ENCODE measurements around the gene PRKG1.
"Not testable (repeated sequence)": the region's sequence is repeated elsewhere in the genome, so short reads cannot be mapped to it uniquely, and the experiment has no call there.

Gene PRKG1

DNA sequence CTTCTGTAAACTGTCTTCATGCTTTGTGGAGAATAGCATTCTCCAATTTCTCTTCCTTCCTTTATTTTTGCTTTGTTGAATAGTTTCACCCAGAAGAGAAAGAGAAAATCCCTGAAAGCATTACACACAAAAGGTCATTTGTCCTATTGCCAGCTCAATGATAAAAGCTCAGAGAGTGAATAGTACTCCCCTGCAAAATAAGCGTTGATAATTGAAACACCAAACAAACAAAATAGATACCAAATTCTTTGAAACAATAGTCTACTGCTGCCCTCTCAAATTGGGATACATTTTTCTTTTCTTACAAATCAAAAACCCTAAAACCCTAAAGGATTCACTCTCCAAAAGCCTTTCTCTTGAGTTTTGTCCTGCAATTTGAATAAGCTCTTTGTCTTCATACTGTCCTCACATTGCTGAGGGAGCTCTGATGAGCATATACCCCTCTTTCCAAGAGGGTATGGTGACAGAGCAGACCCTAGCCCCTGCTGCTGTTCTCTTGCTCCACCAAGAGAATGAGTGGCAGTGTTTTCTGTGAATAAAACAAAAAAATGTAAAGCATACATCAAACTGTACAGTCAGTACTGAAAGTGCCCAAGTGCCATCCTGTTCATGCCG is 490.7 kb downstream of the PRKG1 start:
- Histone ChIP-seq H3K4me3 (ENCODE audit: low read depth in 1 of 5, low read length in 5 of 5) (no peak overlapping the region), H3K4me1 (ENCODE audit: control insufficient read depth in 5 of 5, insufficient read depth in 5 of 5, low read length in 5 of 5) (no peaks in the 10 kb centered on the region), H3K36me3 (ENCODE audit: control insufficient read depth in 5 of 5, insufficient read depth in 5 of 5, low read length in 5 of 5) (no peaks in the 10 kb centered on the region), H3K9ac (ENCODE audit: low read length in 5 of 5) (no peak overlapping the region), H3K9me3 (ENCODE audit: control insufficient read depth in 5 of 5, low read length in 5 of 5) (no peaks in the 10 kb centered on the region), H3K27me3 (ENCODE audit: control insufficient read depth in 5 of 5, insufficient read depth in 4 of 5, low read length in 5 of 5) (no peaks in the 10 kb centered on the region), H3K27ac (ENCODE audit: low read depth, low read length) (no peak overlapping the region)

DNA sequence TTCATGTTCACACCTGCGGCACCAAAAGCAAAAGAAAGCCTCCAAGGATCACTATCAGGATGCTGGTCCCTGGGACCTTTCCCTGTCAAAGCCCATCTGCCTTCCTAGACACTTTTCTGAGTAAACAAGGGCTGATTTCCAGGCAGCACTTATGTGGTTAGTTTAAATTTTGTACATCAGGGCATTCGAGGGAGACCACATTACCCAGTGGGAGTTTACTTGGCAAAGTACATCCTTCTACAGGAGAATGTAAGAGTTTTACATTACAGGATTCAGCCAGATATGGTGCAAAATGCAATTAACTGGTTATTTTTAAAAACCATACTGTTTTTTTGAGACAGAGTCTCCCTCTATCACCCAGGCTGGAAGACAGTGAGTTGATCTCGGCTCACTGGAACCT is 493.0 kb downstream of the PRKG1 start:
- H3K36me3 ChIP-seq (ENCODE audit: control insufficient read depth in 5 of 5, insufficient read depth in 5 of 5, low read length in 5 of 5), result no peaks in the 10 kb centered on the region

DNA sequence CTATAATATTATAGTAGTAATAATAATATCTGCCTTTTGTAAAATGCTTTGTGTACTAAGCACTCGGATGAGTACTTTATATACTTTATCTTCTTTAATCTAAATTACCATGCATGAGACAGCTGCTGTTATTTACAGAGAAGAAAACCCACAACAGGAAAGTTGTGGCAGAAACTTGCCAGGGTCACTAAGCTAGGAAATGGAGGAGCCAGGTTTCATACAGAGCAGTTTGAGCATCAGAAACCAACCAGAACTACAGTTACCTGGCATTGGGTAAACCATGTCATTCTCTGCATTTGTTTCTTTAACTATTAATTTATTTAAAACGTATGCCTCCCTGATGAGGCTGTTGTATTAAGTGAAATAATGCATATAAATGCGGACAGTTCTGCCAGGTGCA is 495.2 kb downstream of the PRKG1 start:
- Histone ChIP-seq H3K4me3 (ENCODE audit: low read depth in 1 of 5, low read length in 5 of 5) (no peak overlapping the region), H3K27ac (ENCODE audit: low read depth, low read length) (no peak overlapping the region), H3K4me1 (ENCODE audit: control insufficient read depth in 5 of 5, insufficient read depth in 5 of 5, low read length in 5 of 5) (no peaks in the 10 kb centered on the region), H3K9ac (ENCODE audit: low read length in 5 of 5) (no peak overlapping the region), H3K9me3 (ENCODE audit: control insufficient read depth in 5 of 5, low read length in 5 of 5) (no peaks in the 10 kb centered on the region), H3K36me3 (ENCODE audit: control insufficient read depth in 5 of 5, insufficient read depth in 5 of 5, low read length in 5 of 5) (no peaks in the 10 kb centered on the region), H3K27me3 (ENCODE audit: control insufficient read depth in 5 of 5, insufficient read depth in 4 of 5, low read length in 5 of 5) (no peaks in the 10 kb centered on the region)

More for the DNA sequence above, 493.0 kb downstream of the PRKG1 start:
- no peaks in the 10 kb centered on the region for H3K4me1 ChIP-seq (ENCODE audit: control insufficient read depth in 5 of 5, insufficient read depth in 5 of 5, low read length in 5 of 5)
- no peaks in the 10 kb centered on the region for H3K27me3 ChIP-seq (ENCODE audit: control insufficient read depth in 5 of 5, insufficient read depth in 4 of 5, low read length in 5 of 5)
- no peaks in the 10 kb centered on the region for H3K9me3 ChIP-seq (ENCODE audit: control insufficient read depth in 5 of 5, low read length in 5 of 5)
- no peak overlapping the region for H3K9ac ChIP-seq (ENCODE audit: low read length in 5 of 5)
- no peak overlapping the region for H3K4me3 ChIP-seq (ENCODE audit: low read depth in 1 of 5, low read length in 5 of 5)
- no peak overlapping the region for H3K27ac ChIP-seq (ENCODE audit: low read depth, low read length)

DNA sequence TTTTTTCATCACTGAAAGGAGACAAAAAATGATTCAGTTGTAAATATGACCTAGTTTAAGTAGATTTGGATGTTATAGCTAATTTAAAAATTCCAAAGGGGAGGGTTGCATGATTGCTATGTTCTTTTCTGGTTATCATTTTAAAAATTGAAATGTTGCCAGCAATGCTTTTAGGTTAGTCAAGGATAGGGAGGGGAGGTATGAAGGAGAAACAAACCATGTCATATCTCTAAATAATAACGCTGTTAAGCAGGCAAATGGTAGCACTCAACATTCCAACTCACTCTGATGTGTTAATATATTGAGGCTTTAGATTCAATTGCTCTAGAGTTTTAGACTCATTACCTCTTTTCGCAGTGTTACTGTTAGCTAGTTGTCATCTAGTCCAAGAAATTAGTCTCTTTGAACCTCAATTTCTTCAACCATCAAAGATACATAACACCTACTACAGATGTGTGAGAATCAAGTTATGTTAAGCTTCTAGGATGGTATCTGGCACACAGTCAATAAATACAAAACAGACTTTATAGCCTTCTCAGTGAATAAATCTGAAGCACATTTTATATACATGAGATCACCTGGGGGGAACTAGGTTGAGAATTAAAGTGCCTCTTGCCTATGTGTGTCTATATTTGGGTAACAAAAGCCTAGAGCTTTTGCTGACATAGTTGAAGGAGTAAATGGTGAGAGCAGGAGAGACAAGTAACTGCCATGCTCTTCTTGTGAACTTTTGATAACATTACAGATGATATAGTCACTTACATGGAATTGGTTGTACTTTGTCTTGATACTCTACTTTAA is 500.2 kb downstream of the PRKG1 start:
- H3K4me3 ChIP-seq (ENCODE audit: low read depth in 1 of 5, low read length in 5 of 5), result no peak overlapping the region
- H3K27ac ChIP-seq (ENCODE audit: low read depth, low read length), result no peak overlapping the region
- H3K4me1 ChIP-seq (ENCODE audit: control insufficient read depth in 5 of 5, insufficient read depth in 5 of 5, low read length in 5 of 5), result no peaks in the 10 kb centered on the region
- no peaks in the 10 kb centered on the region for H3K27me3 ChIP-seq (ENCODE audit: control insufficient read depth in 5 of 5, insufficient read depth in 4 of 5, low read length in 5 of 5)
- peaks cover 0 to 3% (median 0%) of the 10 kb centered on the region in 5 donors for H3K9me3 ChIP-seq (ENCODE audit: control insufficient read depth in 5 of 5, low read length in 5 of 5)
- H3K9ac ChIP-seq (ENCODE audit: low read length in 5 of 5), result no peak overlapping the region
- no peaks in the 10 kb centered on the region for H3K36me3 ChIP-seq (ENCODE audit: control insufficient read depth in 5 of 5, insufficient read depth in 5 of 5, low read length in 5 of 5)

DNA sequence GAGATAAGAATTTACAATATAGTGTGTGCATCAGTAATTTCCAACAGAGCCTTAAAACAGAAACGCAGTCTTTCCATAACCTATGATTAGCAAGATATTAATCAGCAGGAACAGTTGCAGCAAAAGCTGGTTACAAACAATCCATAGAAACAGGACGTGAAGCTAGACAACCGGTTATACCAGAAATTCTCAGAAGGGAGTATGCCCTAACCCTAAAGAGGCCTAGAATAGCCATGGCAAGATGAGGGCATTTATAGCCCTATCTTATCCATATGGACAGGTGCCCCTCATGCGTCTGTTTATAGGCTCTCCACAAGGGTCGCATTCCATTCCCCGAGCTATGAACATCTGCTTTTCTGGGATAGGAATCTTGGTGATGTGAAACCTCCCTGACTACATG is 506.9 kb downstream of the PRKG1 start:
- not testable (repeated sequence) for H3K27ac ChIP-seq (ENCODE audit: low read depth, low read length); H3K4me1 ChIP-seq (ENCODE audit: control insufficient read depth in 5 of 5, insufficient read depth in 5 of 5, low read length in 5 of 5); H3K36me3 ChIP-seq (ENCODE audit: control insufficient read depth in 5 of 5, insufficient read depth in 5 of 5, low read length in 5 of 5); H3K9ac ChIP-seq (ENCODE audit: low read length in 5 of 5); H3K4me3 ChIP-seq (ENCODE audit: low read depth in 1 of 5, low read length in 5 of 5); H3K9me3 ChIP-seq (ENCODE audit: control insufficient read depth in 5 of 5, low read length in 5 of 5); H3K27me3 ChIP-seq (ENCODE audit: control insufficient read depth in 5 of 5, insufficient read depth in 4 of 5, low read length in 5 of 5)

DNA sequence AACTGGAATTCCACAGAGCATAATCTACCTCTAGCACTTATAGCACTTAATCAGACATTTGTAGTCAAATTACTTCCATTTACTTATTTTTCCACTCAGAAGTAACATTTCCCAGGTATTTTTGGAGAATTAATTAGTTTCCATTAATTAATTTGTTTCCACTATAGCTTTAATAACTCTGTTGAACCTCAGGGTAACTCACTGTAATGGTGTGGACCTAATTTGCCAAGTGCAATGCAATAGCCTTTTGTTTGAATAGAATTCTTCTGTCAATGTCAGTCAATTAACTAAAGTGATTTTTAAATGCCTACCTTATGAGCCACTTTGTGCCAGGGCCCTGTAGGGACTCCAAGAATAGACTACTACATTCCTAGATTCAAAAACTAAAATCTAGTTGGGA is 509.7 kb downstream of the PRKG1 start:
- H3K9me3 ChIP-seq (ENCODE audit: control insufficient read depth in 5 of 5, low read length in 5 of 5), result peaks cover 0 to 10% (median 0%) of the 10 kb centered on the region in 5 donors
- no peak overlapping the region for H3K27ac ChIP-seq (ENCODE audit: low read depth, low read length)
- H3K36me3 ChIP-seq (ENCODE audit: control insufficient read depth in 5 of 5, insufficient read depth in 5 of 5, low read length in 5 of 5), result no peaks in the 10 kb centered on the region
- no peaks in the 10 kb centered on the region for H3K4me1 ChIP-seq (ENCODE audit: control insufficient read depth in 5 of 5, insufficient read depth in 5 of 5, low read length in 5 of 5)
- no peaks in the 10 kb centered on the region for H3K27me3 ChIP-seq (ENCODE audit: control insufficient read depth in 5 of 5, insufficient read depth in 4 of 5, low read length in 5 of 5)
- H3K4me3 ChIP-seq (ENCODE audit: low read depth in 1 of 5, low read length in 5 of 5), result no peak overlapping the region
- no peak overlapping the region for H3K9ac ChIP-seq (ENCODE audit: low read length in 5 of 5)

DNA sequence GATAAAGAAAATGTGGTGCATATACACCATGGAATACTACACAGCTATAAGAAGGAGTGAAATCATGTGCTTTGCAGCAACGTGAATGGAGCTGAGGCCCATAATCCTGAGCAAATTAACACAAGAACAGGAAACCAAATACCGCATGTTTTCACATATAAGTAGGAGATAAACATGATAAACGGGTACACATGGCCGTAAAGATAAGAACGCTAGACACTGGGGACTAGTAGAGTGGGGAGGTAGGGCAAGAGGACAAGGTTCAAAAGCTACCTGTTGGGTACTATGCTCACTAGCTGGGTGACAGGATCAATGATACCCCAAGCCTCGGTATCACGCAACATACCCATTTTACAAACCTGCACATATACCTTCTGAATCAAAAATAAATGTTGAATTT is 511.5 kb downstream of the PRKG1 start:
- H3K9me3 ChIP-seq (ENCODE audit: control insufficient read depth in 5 of 5, low read length in 5 of 5), result peaks cover 0 to 10% (median 0%) of the 10 kb centered on the region in 5 donors
- no peaks in the 10 kb centered on the region for H3K27me3 ChIP-seq (ENCODE audit: control insufficient read depth in 5 of 5, insufficient read depth in 4 of 5, low read length in 5 of 5)
- H3K9ac ChIP-seq (ENCODE audit: low read length in 5 of 5), result no peak overlapping the region
- no peak overlapping the region for H3K27ac ChIP-seq (ENCODE audit: low read depth, low read length)
- no peak overlapping the region for H3K4me3 ChIP-seq (ENCODE audit: low read depth in 1 of 5, low read length in 5 of 5)
- no peaks in the 10 kb centered on the region for H3K4me1 ChIP-seq (ENCODE audit: control insufficient read depth in 5 of 5, insufficient read depth in 5 of 5, low read length in 5 of 5)
- H3K36me3 ChIP-seq (ENCODE audit: control insufficient read depth in 5 of 5, insufficient read depth in 5 of 5, low read length in 5 of 5), result no peaks in the 10 kb centered on the region

DNA sequence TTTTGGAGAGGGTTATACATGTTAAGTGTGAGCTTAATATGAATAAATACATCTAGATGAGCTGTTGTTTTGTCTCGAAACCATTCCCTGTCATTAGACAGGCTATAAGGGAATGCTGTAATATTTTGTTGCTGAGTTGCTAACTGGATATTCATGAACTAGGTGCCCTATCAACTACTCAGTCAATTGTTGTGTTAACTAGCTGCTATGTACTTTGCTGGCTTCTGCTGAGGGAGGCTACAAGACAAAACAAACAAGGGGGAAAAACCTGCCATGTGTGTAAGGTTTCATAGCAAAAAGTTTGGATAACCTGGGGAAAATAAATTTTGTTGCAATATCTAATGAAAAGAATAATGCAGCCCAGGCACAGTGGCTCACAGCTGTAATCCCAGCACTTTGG is 514.7 kb downstream of the PRKG1 start:
- Histone ChIP-seq H3K4me1 (ENCODE audit: control insufficient read depth in 5 of 5, insufficient read depth in 5 of 5, low read length in 5 of 5) (no peaks in the 10 kb centered on the region), H3K9me3 (ENCODE audit: control insufficient read depth in 5 of 5, low read length in 5 of 5) (no peaks in the 10 kb centered on the region), H3K27me3 (ENCODE audit: control insufficient read depth in 5 of 5, insufficient read depth in 4 of 5, low read length in 5 of 5) (no peaks in the 10 kb centered on the region), H3K36me3 (ENCODE audit: control insufficient read depth in 5 of 5, insufficient read depth in 5 of 5, low read length in 5 of 5) (no peaks in the 10 kb centered on the region), H3K27ac (ENCODE audit: low read depth, low read length) (no peak overlapping the region), H3K4me3 (ENCODE audit: low read depth in 1 of 5, low read length in 5 of 5) (no peak overlapping the region), H3K9ac (ENCODE audit: low read length in 5 of 5) (no peak overlapping the region)

DNA sequence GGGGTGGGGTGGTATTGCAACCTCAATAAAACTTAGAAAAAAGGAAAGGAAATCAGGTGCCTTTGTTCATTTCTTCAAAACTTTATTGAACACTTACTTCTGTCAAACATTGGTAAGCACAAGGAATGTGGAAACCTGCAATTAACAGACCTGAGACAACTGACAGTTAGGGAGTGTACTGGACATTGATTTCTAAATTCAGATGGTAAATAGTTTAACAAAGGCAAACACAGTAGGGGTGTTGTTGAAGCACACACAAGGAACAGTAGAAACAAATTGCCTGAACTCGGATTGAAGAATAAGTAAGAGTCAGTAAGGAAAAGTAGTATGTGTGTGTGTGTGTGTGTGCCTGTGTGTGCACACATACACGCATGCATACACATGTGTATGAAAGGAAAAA is 516.5 kb downstream of the PRKG1 start:
- Histone ChIP-seq H3K9ac (ENCODE audit: low read length in 5 of 5) (no peak overlapping the region), H3K4me1 (ENCODE audit: control insufficient read depth in 5 of 5, insufficient read depth in 5 of 5, low read length in 5 of 5) (no peaks in the 10 kb centered on the region), H3K36me3 (ENCODE audit: control insufficient read depth in 5 of 5, insufficient read depth in 5 of 5, low read length in 5 of 5) (no peaks in the 10 kb centered on the region), H3K9me3 (ENCODE audit: control insufficient read depth in 5 of 5, low read length in 5 of 5) (no peaks in the 10 kb centered on the region), H3K27ac (ENCODE audit: low read depth, low read length) (no peak overlapping the region), H3K27me3 (ENCODE audit: control insufficient read depth in 5 of 5, insufficient read depth in 4 of 5, low read length in 5 of 5) (no peaks in the 10 kb centered on the region), H3K4me3 (ENCODE audit: low read depth in 1 of 5, low read length in 5 of 5) (no peak overlapping the region)

DNA sequence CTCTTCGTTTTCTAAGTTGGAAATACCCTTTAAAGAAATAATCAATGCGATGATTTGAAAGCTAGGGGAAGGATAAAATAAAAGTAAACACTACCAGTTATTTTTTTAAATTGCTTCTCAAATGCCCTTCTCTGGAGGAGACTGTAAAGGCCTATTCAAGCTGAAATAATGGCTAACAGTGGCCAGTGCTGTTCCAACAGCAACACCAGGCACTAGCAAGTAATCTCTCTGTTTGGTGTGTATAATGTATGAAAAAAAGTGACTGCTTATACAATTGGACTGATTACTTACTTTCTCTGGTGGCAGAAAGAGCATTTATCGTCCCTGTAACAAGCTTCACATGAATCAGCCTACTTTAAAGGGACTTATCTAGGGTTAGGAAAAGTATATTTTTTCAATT is 522.4 kb downstream of the PRKG1 start:
- Histone ChIP-seq H3K27ac (ENCODE audit: low read depth, low read length) (no peak overlapping the region), H3K9me3 (ENCODE audit: control insufficient read depth in 5 of 5, low read length in 5 of 5) (no peaks in the 10 kb centered on the region), H3K36me3 (ENCODE audit: control insufficient read depth in 5 of 5, insufficient read depth in 5 of 5, low read length in 5 of 5) (no peaks in the 10 kb centered on the region), H3K4me1 (ENCODE audit: control insufficient read depth in 5 of 5, insufficient read depth in 5 of 5, low read length in 5 of 5) (no peaks in the 10 kb centered on the region), H3K9ac (ENCODE audit: low read length in 5 of 5) (no peak overlapping the region), H3K27me3 (ENCODE audit: control insufficient read depth in 5 of 5, insufficient read depth in 4 of 5, low read length in 5 of 5) (no peaks in the 10 kb centered on the region), H3K4me3 (ENCODE audit: low read depth in 1 of 5, low read length in 5 of 5) (no peak overlapping the region)

All from subcutaneous abdominal adipose tissue (tissue), 5 donors.